Glutamatergic neuron (in vitro differentiated cells): ENCODE results near the gene TPD52L2. TPM values are rescaled to one million over a fixed set of nuclear protein-coding genes. Genes with fewer than 3 reads are reported as not detected.

ENCODE experiments used
- DNase-seq: peaks from one replicate; pipeline ENCODE4 v3.0.0; 2022
- H3K27ac Mint-ChIP-seq: one replicate; pipeline ENCODE4 v1.8.0; 2020; ENCODE audit warnings: mild to moderate bottlenecking, mixed read lengths, inconsistent platforms; ENCODE audit not compliant: unreplicated experiment
- H3K27me3 Mint-ChIP-seq: one replicate; pipeline ENCODE4 v1.8.0; 2020; ENCODE audit warnings: mild to moderate bottlenecking, moderate library complexity, mixed read lengths, inconsistent platforms; ENCODE audit not compliant: unreplicated experiment
- H3K36me3 Mint-ChIP-seq: one replicate; pipeline ENCODE4 v1.8.0; 2020; ENCODE audit warnings: mild to moderate bottlenecking, mixed read lengths, inconsistent platforms; ENCODE audit not compliant: unreplicated experiment
- H3K4me1 Mint-ChIP-seq: one replicate; pipeline ENCODE4 v1.8.0; 2020; ENCODE audit warnings: mild to moderate bottlenecking, low read depth, mixed read lengths, inconsistent platforms; ENCODE audit not compliant: unreplicated experiment
- H3K4me3 Mint-ChIP-seq: one replicate; pipeline ENCODE4 v1.8.0; 2020; ENCODE audit warnings: mild to moderate bottlenecking, mixed read lengths, inconsistent platforms; ENCODE audit not compliant: unreplicated experiment
- H3K9me3 Mint-ChIP-seq: one replicate; pipeline ENCODE4 v1.8.0; 2020; ENCODE audit warnings: mild to moderate bottlenecking, moderate library complexity, mixed read lengths, inconsistent platforms; ENCODE audit not compliant: unreplicated experiment
- total RNA-seq: library from RNA; stranded (reverse); fragmentation: NEBNext Ultra II Directional; extraction: Animal tissue kit (Norgen Biotek cat#: 25700); gene quantifications from one replicate; pipeline ENCODE4 v1.2.1, GENCODE V29; 2021; ENCODE audit not compliant: unreplicated experiment
- TF ChIP-seq, protein P1 (sequence below): fragments of 200-600 bp; sonication (generic); IDR thresholded peaks from one replicate; pipeline ENCODE4 v1.5.0; 2021; ENCODE audit not compliant: partially characterized antibody, unreplicated experiment

The TPD52L2 gene
- total RNA-seq, 1 donor from 2014 or later: 109 TPM

DNA sequence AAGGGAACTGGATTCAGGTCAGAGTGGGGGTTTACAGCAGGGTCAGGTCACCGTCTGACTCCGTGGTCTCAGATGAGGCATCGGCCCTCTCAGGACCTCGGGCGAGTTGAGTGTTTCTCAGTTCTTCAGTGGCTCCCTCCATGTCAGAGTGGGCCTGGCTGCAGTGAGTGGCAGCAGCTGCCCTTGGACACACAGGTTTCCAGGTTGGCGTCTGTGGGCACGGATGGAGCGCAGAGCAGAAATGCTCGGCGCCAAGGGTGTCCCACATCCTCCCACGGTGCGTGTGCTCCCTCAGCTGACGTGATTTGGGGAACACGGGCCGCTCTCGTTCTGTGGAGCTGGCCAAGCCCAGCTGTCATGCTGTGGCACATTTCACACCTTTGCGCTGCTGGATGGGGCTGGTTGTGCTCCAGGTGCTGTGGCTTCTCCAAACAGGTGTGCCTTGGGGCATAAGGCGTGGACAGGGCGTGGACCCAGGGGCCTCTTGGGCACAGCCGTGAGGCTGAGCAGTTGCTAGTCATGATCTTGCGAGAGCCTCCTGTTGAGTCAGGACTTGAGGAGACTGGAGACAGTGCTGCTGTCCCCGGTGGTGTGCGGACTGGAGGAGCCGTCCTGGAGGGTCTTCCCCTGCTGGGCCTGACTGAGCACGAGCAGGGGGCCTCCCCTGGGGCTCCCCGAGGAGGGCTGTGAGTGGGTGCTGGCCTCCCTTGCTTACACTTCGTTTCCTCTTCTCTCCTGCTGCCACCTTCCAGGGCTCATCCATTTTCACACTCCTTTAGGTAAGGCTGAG lies 20.4 kb downstream of the TPD52L2 start:
- Mint-ChIP-seq H3K27me3 (peaks cover 13% of the 10 kb centered on the region), H3K4me1 (no peaks in the 10 kb centered on the region), H3K36me3 (no peaks in the 10 kb centered on the region), H3K27ac (no peak overlapping the region), H3K9me3 (no peaks in the 10 kb centered on the region), H3K4me3 (no peak overlapping the region)
- DNase-seq: no peak
- TF ChIP-seq, protein P1, sequence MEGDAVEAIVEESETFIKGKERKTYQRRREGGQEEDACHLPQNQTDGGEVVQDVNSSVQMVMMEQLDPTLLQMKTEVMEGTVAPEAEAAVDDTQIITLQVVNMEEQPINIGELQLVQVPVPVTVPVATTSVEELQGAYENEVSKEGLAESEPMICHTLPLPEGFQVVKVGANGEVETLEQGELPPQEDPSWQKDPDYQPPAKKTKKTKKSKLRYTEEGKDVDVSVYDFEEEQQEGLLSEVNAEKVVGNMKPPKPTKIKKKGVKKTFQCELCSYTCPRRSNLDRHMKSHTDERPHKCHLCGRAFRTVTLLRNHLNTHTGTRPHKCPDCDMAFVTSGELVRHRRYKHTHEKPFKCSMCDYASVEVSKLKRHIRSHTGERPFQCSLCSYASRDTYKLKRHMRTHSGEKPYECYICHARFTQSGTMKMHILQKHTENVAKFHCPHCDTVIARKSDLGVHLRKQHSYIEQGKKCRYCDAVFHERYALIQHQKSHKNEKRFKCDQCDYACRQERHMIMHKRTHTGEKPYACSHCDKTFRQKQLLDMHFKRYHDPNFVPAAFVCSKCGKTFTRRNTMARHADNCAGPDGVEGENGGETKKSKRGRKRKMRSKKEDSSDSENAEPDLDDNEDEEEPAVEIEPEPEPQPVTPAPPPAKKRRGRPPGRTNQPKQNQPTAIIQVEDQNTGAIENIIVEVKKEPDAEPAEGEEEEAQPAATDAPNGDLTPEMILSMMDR: no peak

DNA sequence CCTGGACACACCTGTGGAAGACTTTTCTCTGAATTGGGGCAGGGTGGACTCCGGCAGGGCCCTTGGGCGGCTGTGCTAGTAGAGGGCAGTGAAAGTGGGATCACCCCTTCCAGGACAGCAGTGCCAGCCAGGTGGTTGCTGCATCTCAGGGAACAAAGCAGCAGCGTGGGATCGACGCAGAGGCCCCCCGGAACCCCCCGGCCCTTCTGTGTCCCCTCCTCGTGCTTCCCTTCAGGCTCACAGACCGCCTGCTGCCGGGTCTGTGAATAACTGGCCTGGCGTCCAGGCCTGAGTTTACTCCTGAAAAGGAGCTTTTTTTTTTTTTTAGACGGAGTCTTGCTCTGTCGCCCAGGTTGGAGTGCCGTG lies 21.0 kb downstream of the TPD52L2 start:
- H3K36me3 Mint-ChIP-seq: no peaks in the 10 kb centered on the region
- no peak for DNase-seq
- H3K4me1 Mint-ChIP-seq: no peaks in the 10 kb centered on the region
- peaks cover 13% of the 10 kb centered on the region for H3K27me3 Mint-ChIP-seq
- TF ChIP-seq, protein P1: no peak
- no peak overlapping the region for H3K4me3 Mint-ChIP-seq
- no peaks in the 10 kb centered on the region for H3K9me3 Mint-ChIP-seq
- no peak overlapping the region for H3K27ac Mint-ChIP-seq

DNA sequence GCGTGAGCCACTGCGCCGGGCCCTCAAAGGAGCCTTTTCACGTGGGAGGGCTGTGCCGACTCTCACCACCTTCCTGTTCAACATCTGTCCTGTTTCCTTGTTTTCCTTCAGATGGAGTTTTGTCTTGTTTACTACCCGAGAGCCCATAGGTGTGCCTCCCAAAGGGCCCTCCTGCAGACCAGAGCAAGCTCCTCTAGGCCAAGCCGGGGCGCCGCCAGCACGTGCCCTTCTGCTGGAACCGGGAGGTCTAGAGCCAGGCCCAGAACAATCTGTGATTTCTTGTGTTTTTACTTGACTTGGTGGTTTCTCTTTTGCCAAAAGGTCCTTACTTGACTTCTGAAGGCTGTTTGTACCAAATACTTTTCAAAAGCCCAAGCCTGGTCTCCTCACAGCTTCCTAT lies 21.9 kb downstream of the TPD52L2 start:
- Mint-ChIP-seq H3K27me3 (peaks cover 12% of the 10 kb centered on the region), H3K4me3 (no peak overlapping the region), H3K9me3 (no peaks in the 10 kb centered on the region), H3K36me3 (no peaks in the 10 kb centered on the region), H3K27ac (peak overlapping the region; percentile 29), H3K4me1 (no peaks in the 10 kb centered on the region)
- TF ChIP-seq, protein P1: no peak
- DNase-seq: no peak

DNA sequence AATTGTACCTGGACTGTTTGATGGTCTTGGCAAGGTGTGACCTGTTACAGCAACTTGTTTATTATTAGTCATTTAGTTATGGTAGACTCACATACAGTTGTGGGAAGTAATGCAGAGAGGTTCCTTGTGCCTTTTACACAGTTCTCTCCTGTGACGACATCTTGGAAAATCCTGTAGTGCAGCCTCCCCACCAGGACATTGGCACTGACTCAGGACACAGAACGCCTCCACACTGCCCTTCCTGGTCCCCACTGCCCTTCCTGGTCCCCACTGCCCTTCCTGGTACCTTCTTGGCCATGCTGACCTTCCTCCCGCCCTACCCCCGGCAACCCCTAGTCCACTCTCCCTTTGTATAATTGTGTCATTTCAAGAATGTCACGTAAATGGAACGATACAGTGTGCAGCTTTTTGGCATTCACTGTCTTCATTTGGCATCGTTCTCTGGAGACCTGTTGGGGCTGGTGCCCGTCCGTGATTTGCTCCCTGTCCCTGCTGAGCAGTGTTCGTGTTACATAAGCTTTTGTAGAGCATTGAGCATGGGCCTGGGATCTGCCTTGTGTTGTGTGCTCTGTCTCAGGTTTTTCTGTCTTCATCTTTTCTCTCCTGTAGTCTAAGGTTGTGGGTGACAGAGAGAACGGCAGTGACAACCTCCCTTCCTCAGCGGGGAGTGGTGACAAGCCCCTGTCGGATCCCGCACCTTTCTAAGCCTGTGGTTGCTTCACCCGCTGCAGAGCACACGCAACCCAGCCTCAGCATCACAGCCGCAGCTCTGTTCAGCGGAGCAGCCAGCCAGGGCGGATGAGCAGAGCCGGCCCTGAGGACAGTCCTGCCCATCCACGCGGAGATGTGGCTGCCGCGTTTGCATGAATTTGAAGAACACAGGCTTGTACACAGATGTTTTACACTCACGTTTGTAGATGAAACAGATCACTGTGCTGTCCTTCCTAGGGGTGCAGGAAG lies 24.5 kb downstream of the TPD52L2 start:
- H3K4me3 Mint-ChIP-seq: no peak overlapping the region
- TF ChIP-seq, protein P1: no peak
- no peak overlapping the region for H3K27ac Mint-ChIP-seq
- peaks cover 5% of the 10 kb centered on the region for H3K9me3 Mint-ChIP-seq
- H3K4me1 Mint-ChIP-seq: peaks cover 4% of the 10 kb centered on the region
- DNase-seq: no peak
- no peaks in the 10 kb centered on the region for H3K36me3 Mint-ChIP-seq
- peaks cover 9% of the 10 kb centered on the region for H3K27me3 Mint-ChIP-seq

DNA sequence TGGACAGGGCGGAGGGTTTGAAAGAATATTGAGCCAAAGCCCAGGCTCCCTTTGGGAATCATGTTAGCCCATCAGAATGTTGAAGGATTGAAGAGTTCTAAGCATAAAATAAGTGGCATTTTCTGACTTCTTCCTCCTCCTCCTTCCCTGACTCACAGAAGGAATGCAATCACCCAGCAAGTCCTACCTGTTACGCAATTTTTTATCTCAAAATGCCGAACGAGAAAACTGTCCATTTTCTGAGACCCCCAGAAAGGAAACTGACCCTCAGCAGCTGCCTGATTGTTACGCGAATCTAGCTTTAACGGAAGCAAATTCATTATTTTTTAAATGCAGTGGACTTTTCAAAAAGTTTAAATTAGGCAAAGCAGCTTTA lies 25.1 kb downstream of the TPD52L2 start:
- no peak overlapping the region for H3K4me3 Mint-ChIP-seq

More for the DNA sequence above, 25.1 kb downstream of the TPD52L2 start:
- TF ChIP-seq, protein P1: no peak
- Mint-ChIP-seq H3K36me3 (no peaks in the 10 kb centered on the region), H3K4me1 (peaks cover 4% of the 10 kb centered on the region), H3K27me3 (peaks cover 9% of the 10 kb centered on the region), H3K27ac (no peak overlapping the region), H3K9me3 (peaks cover 5% of the 10 kb centered on the region)
- no peak for DNase-seq
